ENCODE results near the gene ODF4.

Gene ODF4

GRCh38 chr17:8314797-8315763 is 24.6 kb upstream of the ODF4 start:
- no peak for DNase-seq
- WGBS: 7% methylated on average over 24 of the region's 29 CpGs

GRCh38 chr17:8315764-8316217 is 23.8 kb upstream of the ODF4 start:
- H3K27me3 ChIP-seq (ENCODE audit: control insufficient read depth in 1 of 2, insufficient read depth in 1 of 2, low read length in 2 of 2): peaks cover 75 to 84% of the 10 kb centered on the region in 2 experiments
- H2AFZ ChIP-seq (ENCODE audit: low read depth, low read length): no peak overlapping the region
- no peak for DNase-seq
- H3K23ac ChIP-seq (ENCODE audit: low read length in 2 of 2): no peak overlapping the region
- H2BK15ac ChIP-seq (ENCODE audit: low read depth, poor library complexity, severe bottlenecking): no peak overlapping the region
- H4K8ac ChIP-seq (ENCODE audit: low read length): no peak overlapping the region
- H3K9me3 ChIP-seq (ENCODE audit: control insufficient read depth, low read length): no peaks in the 10 kb centered on the region
- no peak overlapping the region for H2BK120ac ChIP-seq (ENCODE audit: low read depth, low read length)
- H3K14ac ChIP-seq (ENCODE audit: low read length in 2 of 2): no peak overlapping the region
- H3K4me2 ChIP-seq (ENCODE audit: low read length, poor library complexity, severe bottlenecking): peak overlapping the region; percentile 40
- H2AK5ac ChIP-seq (ENCODE audit: low read length, severe bottlenecking): no peak overlapping the region
- H3K4me3 ChIP-seq (ENCODE audit: insufficient read depth in 1 of 2, low read depth in 1 of 2, low read length in 2 of 2): peak overlapping the region in 1 of 2 experiments; percentile 18
- H3K4ac ChIP-seq (ENCODE audit: low read depth in 1 of 2, low read length in 2 of 2): no peak overlapping the region
- no peak overlapping the region for H4K91ac ChIP-seq (ENCODE audit: low read length)
- H3K36me3 ChIP-seq (ENCODE audit: control insufficient read depth in 1 of 2, insufficient read depth in 2 of 2, low read depth in 1 of 2, low read length in 2 of 2): no peaks in the 10 kb centered on the region
- no peak overlapping the region for H3K9ac ChIP-seq (ENCODE audit: low read length)
- no peak overlapping the region for H2BK12ac ChIP-seq (ENCODE audit: low read length in 2 of 2)
- H3K27ac ChIP-seq (ENCODE audit: low read length, poor library complexity, severe bottlenecking): no peak overlapping the region
- no peak overlapping the region for H3K18ac ChIP-seq (ENCODE audit: low read depth in 1 of 2, low read length in 2 of 2)
- 25% methylated on average over 26 of the region's 26 CpGs for WGBS
- peaks cover 11% of the 10 kb centered on the region for H3K4me1 ChIP-seq (ENCODE audit: control insufficient read depth, insufficient read depth, low read depth, low read length)
- no peaks in the 10 kb centered on the region for H3K79me1 ChIP-seq (replicated peaks; ENCODE audit: low read length, poor library complexity, severe bottlenecking)
- H2BK5ac ChIP-seq (ENCODE audit: low read depth, low read length, poor library complexity, severe bottlenecking): no peak overlapping the region

More at GRCh38 chr17:8314797-8315763, 24.6 kb upstream of the ODF4 start:
- Histone ChIP-seq H3K14ac (ENCODE audit: low read length in 2 of 2) (no peak overlapping the region), H2BK120ac (ENCODE audit: low read depth, low read length) (no peak overlapping the region), H2AFZ (ENCODE audit: low read depth, low read length) (no peak overlapping the region), H3K27ac (ENCODE audit: low read length, poor library complexity, severe bottlenecking) (no peak overlapping the region), H3K27me3 (ENCODE audit: control insufficient read depth in 1 of 2, insufficient read depth in 1 of 2, low read length in 2 of 2) (peaks cover 77 to 91% of the 10 kb centered on the region in 2 experiments), H4K91ac (ENCODE audit: low read length) (no peak overlapping the region), H4K8ac (ENCODE audit: low read length) (no peak overlapping the region), H3K18ac (ENCODE audit: low read depth in 1 of 2, low read length in 2 of 2) (no peak overlapping the region), H3K9me3 (ENCODE audit: control insufficient read depth, low read length) (no peaks in the 10 kb centered on the region), H2AK5ac (ENCODE audit: low read length, severe bottlenecking) (no peak overlapping the region), H3K9ac (ENCODE audit: low read length) (no peak overlapping the region), H3K79me1 (replicated peaks; ENCODE audit: low read length, poor library complexity, severe bottlenecking) (no peaks in the 10 kb centered on the region), H2BK5ac (ENCODE audit: low read depth, low read length, poor library complexity, severe bottlenecking) (no peak overlapping the region), H3K4ac (ENCODE audit: low read depth in 1 of 2, low read length in 2 of 2) (no peak overlapping the region), H2BK15ac (ENCODE audit: low read depth, poor library complexity, severe bottlenecking) (no peak overlapping the region), H2BK12ac (ENCODE audit: low read length in 2 of 2) (no peak overlapping the region), H3K4me1 (ENCODE audit: control insufficient read depth, insufficient read depth, low read depth, low read length) (peaks cover 11% of the 10 kb centered on the region), H3K23ac (ENCODE audit: low read length in 2 of 2) (peak overlapping the region in 1 of 2 experiments; percentile 10), H3K36me3 (ENCODE audit: control insufficient read depth in 1 of 2, insufficient read depth in 2 of 2, low read depth in 1 of 2, low read length in 2 of 2) (no peaks in the 10 kb centered on the region), H3K4me3 (ENCODE audit: insufficient read depth in 1 of 2, low read depth in 1 of 2, low read length in 2 of 2) (peak overlapping the region in 1 of 2 experiments; percentile 18), H3K4me2 (ENCODE audit: low read length, poor library complexity, severe bottlenecking) (peak overlapping the region; percentile 40)

- no peak for DNase-seq
- peaks cover 59 to 63% of the 10 kb centered on the region in 2 experiments for H3K27me3 ChIP-seq (ENCODE audit: control insufficient read depth in 1 of 2, insufficient read depth in 1 of 2, low read length in 2 of 2)
- H3K14ac ChIP-seq (ENCODE audit: low read length in 2 of 2): no peak overlapping the region
- H3K36me3 ChIP-seq (ENCODE audit: control insufficient read depth in 1 of 2, insufficient read depth in 2 of 2, low read depth in 1 of 2, low read length in 2 of 2): no peaks in the 10 kb centered on the region
- H2AFZ ChIP-seq (ENCODE audit: low read depth, low read length): no peak overlapping the region
- H2AK5ac ChIP-seq (ENCODE audit: low read length, severe bottlenecking): no peak overlapping the region
- no peak overlapping the region for H3K4me2 ChIP-seq (ENCODE audit: low read length, poor library complexity, severe bottlenecking)
- no peak overlapping the region for H3K18ac ChIP-seq (ENCODE audit: low read depth in 1 of 2, low read length in 2 of 2)
- no peak overlapping the region for H3K27ac ChIP-seq (ENCODE audit: low read length, poor library complexity, severe bottlenecking)
- no peak overlapping the region for H3K23ac ChIP-seq (ENCODE audit: low read length in 2 of 2)
- 80% methylated on average over 23 of the region's 24 CpGs for WGBS
- no peak overlapping the region for H2BK5ac ChIP-seq (ENCODE audit: low read depth, low read length, poor library complexity, severe bottlenecking)
- H3K9ac ChIP-seq (ENCODE audit: low read length): no peak overlapping the region
- H3K9me3 ChIP-seq (ENCODE audit: control insufficient read depth, low read length): no peaks in the 10 kb centered on the region
- no peak overlapping the region for H4K91ac ChIP-seq (ENCODE audit: low read length)
- no peak overlapping the region for H2BK15ac ChIP-seq (ENCODE audit: low read depth, poor library complexity, severe bottlenecking)
- H3K4ac ChIP-seq (ENCODE audit: low read depth in 1 of 2, low read length in 2 of 2): no peak overlapping the region
- H2BK120ac ChIP-seq (ENCODE audit: low read depth, low read length): no peak overlapping the region
- H3K4me3 ChIP-seq (ENCODE audit: insufficient read depth in 1 of 2, low read depth in 1 of 2, low read length in 2 of 2): no peak overlapping the region
- no peaks in the 10 kb centered on the region for H3K79me1 ChIP-seq (replicated peaks; ENCODE audit: low read length, poor library complexity, severe bottlenecking)
- H2BK12ac ChIP-seq (ENCODE audit: low read length in 2 of 2): no peak overlapping the region
- H4K8ac ChIP-seq (ENCODE audit: low read length): no peak overlapping the region
- peaks cover 11% of the 10 kb centered on the region for H3K4me1 ChIP-seq (ENCODE audit: control insufficient read depth, insufficient read depth, low read depth, low read length)
Observed at GRCh38 chr17:8318010-8318935, 21.4 kb upstream of the ODF4 start.
